Cardiac fibroblast (primary cell): Measurements from ENCODE around the gene AVPR2.
A peak's percentile ranks its signal among the peaks of the same experiment; 100 is the strongest.

Experiments used
- DNase-seq, 2 donors: peaks; one replicate each; pipeline versions ENCODE4 v3.0.0 to v3.0.0-alpha.2; 2010; ENCODE audit warnings: low read depth in 2 of 2
- H3K4me3 ChIP-seq, 2 donors: replicated peaks in 1 of 2; 1 replicate in 1 of 2; 2 replicates in 1 of 2; pipeline ENCODE4 v1.5.1; 2011; ENCODE audit warnings: low read depth in 2 of 2, low read length in 2 of 2, mild to moderate bottlenecking in 2 of 2, moderate library complexity in 1 of 2
- CTCF ChIP-seq: IDR thresholded peaks from one replicate; pipeline ENCODE4 v1.5.1; 2011; ENCODE audit warnings: low read depth, mild to moderate bottlenecking, low read length, inconsistent platforms

The AVPR2 gene

GRCh38 chrX:153885208-153885787 is 19.2 kb upstream of the AVPR2 start:
- DNase-seq: no peak
- TF ChIP-seq CTCF: no peak
- peak overlapping the region in 1 of 2 donors; percentile 21 for H3K4me3 ChIP-seq

GRCh38 chrX:153885968-153886903 is 18.2 kb upstream of the AVPR2 start, which contains the start of gene L1CAM:
Gene L1CAM, minus strand, starts transcription at chrX:153886173. Its CDS starts 10,337 bp downstream, at chrX:153875836.
- TF ChIP-seq CTCF: no peak
- H3K4me3 ChIP-seq: peak within 1 kb of the TSS in 1 of 2 donors; percentile 21
- DNase-seq: no peak

- no peak for TF ChIP-seq CTCF
- no peak for DNase-seq
- H3K4me3 ChIP-seq: no peak overlapping the region
Measured at GRCh38 chrX:153886915-153887314, 17.6 kb upstream of the AVPR2 start.

- no peak overlapping the region for H3K4me3 ChIP-seq
- no peak for DNase-seq
- TF ChIP-seq CTCF: no peak
Measured at GRCh38 chrX:153887385-153887784, 17.1 kb upstream of the AVPR2 start.

GRCh38 chrX:153888344-153888743 is 16.1 kb upstream of the AVPR2 start:
- no peak overlapping the region for H3K4me3 ChIP-seq
- DNase-seq: no peak

GRCh38 chrX:153889123-153889522 is 15.3 kb upstream of the AVPR2 start:
- H3K4me3 ChIP-seq: no peak overlapping the region
- no peak for TF ChIP-seq CTCF
- DNase-seq: no peak

More at GRCh38 chrX:153888344-153888743, 16.1 kb upstream of the AVPR2 start:
- TF ChIP-seq CTCF: no peak
